ENCODE data around the gene BMP5. TPM values are rescaled to one million over a fixed set of nuclear protein-coding genes. Genes with fewer than 3 reads are reported as not detected.
A peak's percentile ranks its signal among the peaks of the same experiment; 100 is the strongest.
"Not testable (repeated sequence)": the region's sequence is repeated elsewhere in the genome, so short reads cannot be mapped to it uniquely, and the experiment has no call there.

The BMP5 gene
- total RNA-seq, 2 donors from 2014 or later: 1.6 to 6.3 TPM

GRCh38 chr6:55916188-55916587 is 40.8 kb upstream of the BMP5 start:
- no peaks in the 10 kb centered on the region for H3K36me3 ChIP-seq
- no peak overlapping the region for H3K27ac ChIP-seq
- H3K27me3 ChIP-seq: no peaks in the 10 kb centered on the region
- no peak for DNase-seq (ENCODE audit: low spot score)
- TF ChIP-seq CTCF (IDR thresholded peaks at IDR 0.05): no peak
- H3K4me3 ChIP-seq: no peak overlapping the region
- no peaks in the 10 kb centered on the region for H3K4me1 ChIP-seq
- H3K9me3 ChIP-seq: no peaks in the 10 kb centered on the region

DNA sequence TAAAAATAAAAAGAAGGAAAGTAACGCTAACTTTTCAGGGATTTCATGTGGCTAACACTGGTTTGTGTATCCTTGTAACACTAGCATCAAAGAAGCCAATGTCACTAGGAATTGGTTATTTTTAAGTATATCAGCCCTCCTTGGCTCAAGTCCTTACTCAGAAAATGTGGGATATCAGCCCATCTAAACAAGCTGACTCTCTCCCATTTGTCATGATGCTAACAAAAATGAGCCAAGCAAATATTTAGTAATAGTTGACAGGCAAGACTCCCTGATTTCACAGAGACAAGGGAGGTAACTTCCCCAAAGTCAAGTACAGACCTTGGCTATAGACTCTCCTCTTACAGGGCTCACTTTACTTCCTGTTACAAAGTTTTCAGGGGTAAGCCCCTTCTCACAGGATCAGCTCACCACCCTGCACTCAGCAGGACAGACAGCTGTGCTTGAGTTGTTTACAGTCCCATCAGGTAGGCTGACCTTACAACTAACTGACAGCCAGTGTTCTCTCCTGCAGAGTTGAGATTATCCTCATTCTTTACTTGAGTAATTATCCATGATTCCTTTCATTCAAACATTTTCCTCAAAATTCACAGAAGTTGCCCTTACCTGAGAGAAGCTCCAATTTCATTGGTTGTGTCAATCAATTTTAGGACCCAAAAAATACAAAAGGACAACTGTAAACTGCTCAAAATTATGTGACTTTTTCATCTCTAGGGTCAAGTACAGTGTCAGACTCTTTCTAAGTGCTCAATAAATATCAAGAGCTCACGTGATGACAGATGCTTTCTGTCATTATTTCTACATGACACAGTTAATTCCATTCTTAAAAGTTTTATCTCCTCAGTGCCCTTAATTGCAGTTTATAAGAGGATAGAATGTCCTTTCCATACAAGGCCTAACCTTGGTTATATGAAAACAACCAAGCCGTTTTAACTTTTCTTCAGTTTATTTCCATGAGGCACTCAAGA is 38.1 kb upstream of the BMP5 start:
- no peak for TF ChIP-seq CTCF (IDR thresholded peaks at IDR 0.05)
- H3K27me3 ChIP-seq: no peaks in the 10 kb centered on the region
- H3K4me1 ChIP-seq: no peaks in the 10 kb centered on the region
- H3K36me3 ChIP-seq: no peaks in the 10 kb centered on the region
- no peaks in the 10 kb centered on the region for H3K9me3 ChIP-seq
- DNase-seq (ENCODE audit: low spot score): no peak
- H3K4me3 ChIP-seq: no peak overlapping the region
- H3K27ac ChIP-seq: peak overlapping the region in 1 of 2 donors; percentile 13

- H3K4me3 ChIP-seq; H3K27me3 ChIP-seq; H3K27ac ChIP-seq; H3K36me3 ChIP-seq; DNase-seq (ENCODE audit: low spot score); H3K9me3 ChIP-seq; H3K4me1 ChIP-seq: not testable (repeated sequence)
Measured at GRCh38 chr6:55910466-55910865, 35.1 kb upstream of the BMP5 start.

DNA sequence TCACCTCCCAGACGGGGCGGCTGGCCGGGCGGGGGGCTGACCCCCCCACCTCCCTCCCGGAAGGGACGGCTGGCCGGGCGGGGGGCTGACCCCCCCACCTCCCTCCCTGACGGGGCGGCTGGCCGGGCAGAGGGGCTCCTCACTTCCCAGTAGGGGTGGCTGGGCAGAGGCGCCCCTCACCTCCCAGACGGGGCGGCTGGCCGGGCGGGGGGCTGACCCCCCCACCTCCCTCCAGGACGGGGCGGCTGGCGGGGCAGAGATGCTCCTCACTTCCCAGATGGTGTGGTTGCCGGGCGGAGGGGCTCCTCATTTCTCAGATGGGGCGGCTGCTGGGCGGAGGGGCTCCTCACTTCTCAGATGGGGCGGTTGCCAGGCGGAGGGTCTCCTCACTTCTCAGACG is 34.5 kb upstream of the BMP5 start:
- not testable (repeated sequence) for H3K9me3 ChIP-seq; H3K27ac ChIP-seq; H3K4me1 ChIP-seq; H3K36me3 ChIP-seq; H3K27me3 ChIP-seq; H3K4me3 ChIP-seq; DNase-seq (ENCODE audit: low spot score)

GRCh38 chr6:55902796-55903195 is 27.4 kb upstream of the BMP5 start:
- Histone ChIP-seq H3K27ac (no peak overlapping the region), H3K4me3 (no peak overlapping the region), H3K36me3 (no peaks in the 10 kb centered on the region), H3K27me3 (no peaks in the 10 kb centered on the region), H3K9me3 (no peaks in the 10 kb centered on the region), H3K4me1 (no peaks in the 10 kb centered on the region)
- no peak for TF ChIP-seq CTCF (IDR thresholded peaks at IDR 0.05)
- DNase-seq (ENCODE audit: low spot score): no peak

- no peak for TF ChIP-seq CTCF (IDR thresholded peaks at IDR 0.05)
- Histone ChIP-seq H3K27ac (no peak overlapping the region), H3K4me3 (no peak overlapping the region), H3K4me1 (no peaks in the 10 kb centered on the region), H3K27me3 (no peaks in the 10 kb centered on the region), H3K9me3 (no peaks in the 10 kb centered on the region), H3K36me3 (no peaks in the 10 kb centered on the region)
- no peak for DNase-seq (ENCODE audit: low spot score)
Measured at GRCh38 chr6:55901765-55902270, 26.4 kb upstream of the BMP5 start.
